H9 (cell line): Measurements from ENCODE around the gene THOC7. TPM values are rescaled to one million over a fixed set of nuclear protein-coding genes. Genes with fewer than 3 reads are reported as not detected.

ENCODE experiments used
- DNase-seq: peaks from one replicate; pipeline ENCODE4 v3.0.0-alpha.2; 2017
- H2AFZ ChIP-seq: one replicate; pipeline ENCODE4 v1.6.1; 2013; ENCODE audit warnings: mild to moderate bottlenecking, low read length, control low read depth, moderate library complexity
- H2AK5ac ChIP-seq: 2 replicates; pipeline ENCODE4 v1.6.1; 2013; ENCODE audit warnings: low read length, control low read depth, mixed read lengths; ENCODE audit not compliant: insufficient read length
- H2BK120ac ChIP-seq: one replicate; pipeline ENCODE4 v1.6.1; 2013; ENCODE audit warnings: low read depth, mild to moderate bottlenecking, low read length, control low read depth, inconsistent platforms; ENCODE audit not compliant: poor library complexity, severe bottlenecking
- H2BK12ac ChIP-seq: 2 replicates; pipeline ENCODE4 v1.6.1; 2013; ENCODE audit warnings: low read length, control low read depth, mixed read lengths, low read depth; ENCODE audit not compliant: insufficient read length
- H2BK15ac ChIP-seq: 2 replicates; pipeline ENCODE4 v1.6.1; 2013; ENCODE audit warnings: low read depth, low read length, control low read depth
- H2BK20ac ChIP-seq: one replicate; pipeline ENCODE4 v1.6.1; 2013; ENCODE audit warnings: low read depth, mild to moderate bottlenecking, low read length, control low read depth, inconsistent platforms; ENCODE audit not compliant: poor library complexity, severe bottlenecking
- H2BK5ac ChIP-seq: 2 replicates; pipeline ENCODE4 v1.6.1; 2013; ENCODE audit warnings: low read length, control low read depth, mixed read lengths; ENCODE audit not compliant: insufficient read length
- H3K14ac ChIP-seq: 2 replicates; pipeline ENCODE4 v1.6.1; 2013; ENCODE audit warnings: low read length, control low read depth; ENCODE audit not compliant: insufficient read depth
- H3K18ac ChIP-seq: 2 replicates; pipeline ENCODE4 v1.6.1; 2013; ENCODE audit warnings: low read depth, mild to moderate bottlenecking, mixed read lengths, low read length, control low read depth; ENCODE audit not compliant: insufficient read length
- H3K23ac ChIP-seq: 2 replicates; pipeline ENCODE4 v1.6.1; 2013; ENCODE audit warnings: low read length, control low read depth, mixed read lengths, low read depth; ENCODE audit not compliant: insufficient read length
- H3K23me2 ChIP-seq: 2 replicates; pipeline ENCODE4 v1.6.1; 2013; ENCODE audit warnings: low read depth, mild to moderate bottlenecking, mixed read lengths, low read length, control low read depth; ENCODE audit not compliant: insufficient read length, poor library complexity, severe bottlenecking
- H3K27ac ChIP-seq: 2 replicates; pipeline ENCODE4 v1.5.1; 2013; ENCODE audit warnings: low read length, control low read depth, mixed read lengths, low read depth; ENCODE audit not compliant: insufficient read length
- H3K27me3 ChIP-seq: 2 replicates; pipeline ENCODE4 v1.6.1; 2013; ENCODE audit warnings: low read length, control low read depth, inconsistent platforms; ENCODE audit not compliant: insufficient read depth
- H3K4ac ChIP-seq: 2 replicates; pipeline ENCODE4 v1.6.1; 2013; ENCODE audit warnings: low read depth, mild to moderate bottlenecking, control low read depth, inconsistent platforms, low read length, moderate library complexity
- H3K4me1 ChIP-seq: 2 replicates; pipeline ENCODE4 v1.6.1; 2013; ENCODE audit warnings: low read length, control low read depth, inconsistent platforms; ENCODE audit not compliant: insufficient read depth
- H3K4me2 ChIP-seq: 2 replicates; pipeline ENCODE4 v1.6.1; 2013; ENCODE audit warnings: low read length, control low read depth, mixed read lengths; ENCODE audit not compliant: insufficient read length, insufficient read depth
- H3K56ac ChIP-seq: 2 replicates; pipeline ENCODE4 v1.6.1; 2013; ENCODE audit warnings: low read depth, mild to moderate bottlenecking, mixed read lengths, low read length, control low read depth; ENCODE audit not compliant: insufficient read length
- H3K79me1 ChIP-seq: 2 replicates; pipeline ENCODE4 v1.6.1; 2013; ENCODE audit warnings: low read depth, mild to moderate bottlenecking, moderate library complexity, low read length, control low read depth, inconsistent platforms; ENCODE audit not compliant: insufficient read depth, poor library complexity, severe bottlenecking
- H3K79me2 ChIP-seq: 2 replicates; pipeline ENCODE4 v1.6.1; 2013; ENCODE audit warnings: low read length, control low read depth, inconsistent platforms; ENCODE audit not compliant: insufficient read depth
- H3K9ac ChIP-seq: 2 replicates; pipeline ENCODE4 v1.6.1; 2013; ENCODE audit warnings: low read length, control low read depth, mixed read lengths; ENCODE audit not compliant: insufficient read length; ENCODE audit errors: extremely low read depth
- H3K9me3 ChIP-seq: one replicate; pipeline ENCODE4 v1.6.1; 2013; ENCODE audit warnings: low read depth, low read length, inconsistent platforms; ENCODE audit not compliant: control insufficient read depth
- H3T11ph ChIP-seq: one replicate; pipeline ENCODE4 v1.6.1; 2013; ENCODE audit warnings: mild to moderate bottlenecking, low read length, control low read depth, inconsistent platforms
- H4K20me1 ChIP-seq: one replicate; pipeline ENCODE4 v1.6.1; 2013; ENCODE audit not compliant: control insufficient read depth, insufficient read length, insufficient read depth
- H4K5ac ChIP-seq: 2 replicates; pipeline ENCODE4 v1.6.1; 2013; ENCODE audit warnings: low read depth, mild to moderate bottlenecking, mixed read lengths, low read length, control low read depth; ENCODE audit not compliant: insufficient read length
- H4K8ac ChIP-seq: replicated peaks from 2 replicates; pipeline ENCODE4 v1.6.1; 2013; ENCODE audit warnings: low read length, control low read depth, mixed read lengths, low read depth; ENCODE audit not compliant: insufficient read length
- H4K91ac ChIP-seq: 2 replicates; pipeline ENCODE4 v1.6.1; 2013; ENCODE audit warnings: low read depth, mild to moderate bottlenecking, moderate library complexity, mixed read lengths, low read length, control low read depth; ENCODE audit not compliant: insufficient read length
- H3K27ac Mint-ChIP-seq, 3 experiments: 2 replicates in 2 of 3; 3 replicates in 1 of 3; pipeline ENCODE4 v1.8.0; 2020 to 2021; ENCODE audit warnings: mixed read lengths in 3 of 3, mild to moderate bottlenecking in 1 of 3, moderate library complexity in 1 of 3
- H3K27me3 Mint-ChIP-seq: 2 replicates; pipeline ENCODE4 v1.8.0; 2021; ENCODE audit warnings: low read depth, mild to moderate bottlenecking, moderate library complexity, mixed read lengths
- H3K36me3 Mint-ChIP-seq, 3 experiments: 2 replicates in 2 of 3; 3 replicates in 1 of 3; pipeline ENCODE4 v1.8.0; 2020 to 2021; ENCODE audit warnings: low read depth in 3 of 3, mixed read lengths in 3 of 3; ENCODE audit not compliant: insufficient read depth in 1 of 3
- H3K4me1 Mint-ChIP-seq, 2 experiments: 2 replicates each; pipeline ENCODE4 v1.8.0; 2020; ENCODE audit warnings: mixed read lengths in 2 of 2
- H3K4me3 Mint-ChIP-seq, 2 experiments: 2 replicates in 1 of 2; 3 replicates in 1 of 2; pipeline ENCODE4 v1.8.0; 2020 to 2021; ENCODE audit warnings: mild to moderate bottlenecking in 2 of 2, mixed read lengths in 2 of 2, moderate library complexity in 1 of 2
- H3K9me3 Mint-ChIP-seq, 2 experiments: 2 replicates in 1 of 2; 3 replicates in 1 of 2; pipeline ENCODE4 v1.8.0; 2020; ENCODE audit warnings: mild to moderate bottlenecking in 2 of 2, mixed read lengths in 2 of 2, moderate library complexity in 1 of 2
- CTCF ChIP-seq: fragments of 200-600 bp; sonication (generic); conservative IDR thresholded peaks from 3 replicates; pipeline ENCODE4 v1.8.0; 2021; ENCODE audit warnings: antibody characterized with exemption, mild to moderate bottlenecking
- WGBS: extraction: QIAGEN DNeasy Blood & Tissue Kit; methylation state at CpG from one replicate; pipeline ENCODE4 v1.1.7; 2013; ENCODE audit warnings: missing lambda C conversion rate, low lambda C conversion rate, mixed read lengths; ENCODE audit not compliant: insufficient read length; ENCODE audit errors: extremely low coverage; 5-methylcytosine and 5-hydroxymethylcytosine counted together
- total RNA-seq: library from RNA; stranded (reverse); gene quantifications from 2 replicates; pipeline ENCODE4 v1.2.1, GENCODE V29; 2021

THOC7 gene
- total RNA-seq, 1 experiment from 2014 or later = 63.3 TPM

- no peak for TF ChIP-seq CTCF
- H3K27ac Mint-ChIP-seq = peak overlapping the region in 1 of 3 experiments; percentile 64; a peak in 2 of 7 replicates
- H3K9me3 ChIP-seq = no peaks in the 10 kb centered on the region
Observed at GRCh38 chr3:63878394-63879060, 14.9 kb upstream of the THOC7 start.

More at GRCh38 chr3:63878394-63879060, 14.9 kb upstream of the THOC7 start:
- Histone ChIP-seq H4K91ac (no peak overlapping the region), H3K4me1 (peaks cover 7% of the 10 kb centered on the region; the same call in 1 of the 2 replicates), H2BK20ac (no peak overlapping the region), H2BK15ac (no peak overlapping the region), H2BK120ac (no peak overlapping the region), H2AFZ (no peak overlapping the region), H4K8ac (no peak overlapping the region), H2BK12ac (no peak overlapping the region), H3K4me2 (no peak overlapping the region), H3K9ac (no peak overlapping the region), H4K5ac (no peak overlapping the region), H2BK5ac (no peak overlapping the region), H3T11ph (no peak overlapping the region), H3K14ac (no peak overlapping the region), H2AK5ac (no peak overlapping the region), H3K27me3 (no peaks in the 10 kb centered on the region), H3K23me2 (no peaks in the 10 kb centered on the region), H3K79me1 (peaks cover 4% of the 10 kb centered on the region), H4K20me1 (no peaks in the 10 kb centered on the region), H3K4ac (no peak overlapping the region), H3K56ac (no peak overlapping the region), H3K79me2 (0 out of 2 replicates have a peak, but pooled peaks cover 1% of the 10 kb centered on the region), H3K18ac (no peak overlapping the region), H3K23ac (no peak overlapping the region), H3K27ac (no peak overlapping the region)
- no peak for DNase-seq
- no peaks in the 10 kb centered on the region for H3K9me3 Mint-ChIP-seq
- no peaks in the 10 kb centered on the region for H3K36me3 Mint-ChIP-seq
- H3K4me1 Mint-ChIP-seq = peaks cover 17 to 25% of the 10 kb centered on the region in 2 experiments
- no CpG with 5 or more reads among the region's 2 CpGs for whole genome bisulfite sequencing
- no peaks in the 10 kb centered on the region for H3K27me3 Mint-ChIP-seq
- H3K4me3 Mint-ChIP-seq = no peak overlapping the region
